SK-N-MC (cell line): ENCODE data around the gene YEATS2.
A peak's percentile ranks its signal among the peaks of the same experiment; 100 is the strongest.
"Not testable (repeated sequence)": the region's sequence is repeated elsewhere in the genome, so short reads cannot be mapped to it uniquely, and the experiment has no call there.

ENCODE experiments used
- DNase-seq: peaks from one replicate; pipeline ENCODE4 v3.0.0-alpha.2; 2011; ENCODE audit warnings: low read depth, low spot score
- H3K27ac ChIP-seq: fragments of 200-600 bp; sonication (generic); 2 replicates; pipeline ENCODE4 v1.5.1; 2016; ENCODE audit warnings: mixed run types
- H3K36me3 ChIP-seq: fragments of 200-600 bp; sonication (generic); 2 replicates; pipeline ENCODE4 v1.6.1; 2017; ENCODE audit warnings: antibody characterized with exemption, low read length, mixed read lengths; ENCODE audit not compliant: insufficient read depth
- H3K4me3 ChIP-seq: fragments of 200-600 bp; sonication (generic); 2 replicates; pipeline ENCODE4 v1.5.1; 2016
- H3K9ac ChIP-seq: fragments of 200-600 bp; sonication (generic); 2 replicates; pipeline ENCODE4 v1.8.0; 2017; ENCODE audit warnings: mixed run types, mixed read lengths; ENCODE audit not compliant: insufficient read length
- H3K9me3 ChIP-seq: fragments of 200-600 bp; sonication (generic); 2 replicates; pipeline ENCODE4 v1.6.1; 2017; ENCODE audit warnings: low read depth, mild to moderate bottlenecking, antibody characterized with exemption, low read length, moderate library complexity, mixed read lengths
- EZH2 ChIP-seq: fragments of 200-600 bp; sonication (generic); IDR thresholded peaks from one replicate; pipeline ENCODE4 v1.6.1; 2017; ENCODE audit warnings: antibody characterized with exemption
- FOXP2 ChIP-seq: optimal IDR thresholded peaks from 2 replicates; pipeline ENCODE3; 2011; ENCODE audit warnings: mild to moderate bottlenecking, moderate library complexity; ENCODE audit not compliant: insufficient read depth; ENCODE audit errors: extremely low read length, control extremely low read depth
- POLR2AphosphoS5 ChIP-seq: IDR thresholded peaks from 2 replicates; pipeline ENCODE4 v1.6.1; 2012; ENCODE audit warnings: mild to moderate bottlenecking, low read depth, low read length, borderline replicate concordance

Gene YEATS2

DNA sequence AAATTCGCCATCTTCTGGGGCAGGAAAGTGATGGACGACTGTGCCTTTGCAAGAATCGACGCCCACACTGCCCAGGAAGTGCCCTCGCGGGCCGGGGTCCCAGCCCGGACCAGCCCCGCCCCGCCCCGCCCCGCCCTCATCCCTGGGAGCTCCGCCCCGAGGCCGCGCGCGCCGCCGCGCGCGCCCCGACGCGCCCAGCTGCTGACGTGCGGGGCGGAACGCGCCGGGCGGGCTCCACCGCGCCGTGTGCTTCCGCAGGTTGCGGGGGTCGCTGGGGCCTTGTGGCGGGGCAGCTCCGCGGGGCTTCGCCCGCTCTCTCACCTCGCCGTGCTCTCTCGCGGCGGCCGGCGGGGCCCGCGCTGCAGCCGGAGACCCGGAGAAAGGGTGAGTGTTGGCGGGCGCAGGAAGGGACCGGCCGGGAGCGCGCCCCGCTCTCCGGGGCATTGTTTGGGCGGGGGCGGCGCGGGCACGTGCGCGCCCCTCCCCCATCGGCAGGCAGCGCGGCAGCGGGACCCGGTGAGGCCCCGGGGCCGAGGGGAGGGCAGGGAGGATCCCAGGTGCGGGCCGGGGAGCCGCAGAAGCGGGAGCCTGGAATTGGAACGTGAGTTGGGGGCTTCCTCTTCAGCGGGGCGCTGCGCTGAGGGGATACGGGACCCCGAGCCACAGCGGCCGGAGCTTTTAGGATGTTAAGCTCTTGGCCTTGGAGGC lies at the start of gene YEATS2:
Gene YEATS2, plus strand, starts transcription at position 188 of the 708 bp plus-strand sequence. CDS start 17,366 bp downstream, outside the sequence.
- Histone ChIP-seq H3K27ac (peak within 1 kb of the TSS; percentile 84), H3K9ac (peak within 1 kb of the TSS; percentile 97), H3K4me3 (peak within 1 kb of the TSS; percentile 98), H3K36me3 (peaks cover 21% of the 10 kb centered on the region), H3K9me3 (no peaks in the 10 kb centered on the region)
- DNase-seq: no peak
- TF ChIP-seq POLR2AphosphoS5 (peak; percentile 81), FOXP2 (no peak)

DNA sequence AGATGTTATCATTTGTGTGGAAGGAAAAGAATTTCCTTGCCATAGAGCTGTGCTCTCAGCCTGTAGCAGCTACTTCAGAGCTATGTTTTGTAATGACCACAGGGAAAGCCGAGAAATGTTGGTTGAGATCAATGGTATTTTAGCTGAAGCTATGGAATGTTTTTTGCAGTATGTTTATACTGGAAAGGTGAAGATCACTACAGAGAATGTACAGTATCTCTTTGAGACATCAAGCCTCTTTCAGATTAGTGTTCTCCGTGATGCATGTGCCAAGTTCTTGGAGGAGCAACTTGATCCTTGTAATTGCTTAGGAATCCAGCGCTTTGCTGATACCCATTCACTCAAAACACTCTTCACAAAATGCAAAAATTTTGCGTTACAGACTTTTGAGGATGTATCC lies 47.0 kb upstream of the YEATS2 start:
- H3K36me3 ChIP-seq: peaks cover 26% of the 10 kb centered on the region
- H3K27ac ChIP-seq: no peak overlapping the region
- TF ChIP-seq FOXP2 (no peak), POLR2AphosphoS5 (no peak), EZH2 (no peak)
- peaks cover 9% of the 10 kb centered on the region; the same call in 1 of the 2 replicates for H3K9me3 ChIP-seq
- H3K4me3 ChIP-seq: no peak overlapping the region
- DNase-seq: no peak
- H3K9ac ChIP-seq: no peak overlapping the region

- Histone ChIP-seq H3K9me3 (peaks cover 9% of the 10 kb centered on the region; the same call in 1 of the 2 replicates), H3K4me3 (no peak overlapping the region), H3K9ac (no peak overlapping the region), H3K27ac (no peak overlapping the region), H3K36me3 (peaks cover 26% of the 10 kb centered on the region)
- TF ChIP-seq POLR2AphosphoS5 (no peak), EZH2 (no peak), FOXP2 (no peak)
- DNase-seq: peak; percentile 30
Observed at GRCh38 chr3:183653209-183654064, 44.2 kb upstream of the YEATS2 start.

DNA sequence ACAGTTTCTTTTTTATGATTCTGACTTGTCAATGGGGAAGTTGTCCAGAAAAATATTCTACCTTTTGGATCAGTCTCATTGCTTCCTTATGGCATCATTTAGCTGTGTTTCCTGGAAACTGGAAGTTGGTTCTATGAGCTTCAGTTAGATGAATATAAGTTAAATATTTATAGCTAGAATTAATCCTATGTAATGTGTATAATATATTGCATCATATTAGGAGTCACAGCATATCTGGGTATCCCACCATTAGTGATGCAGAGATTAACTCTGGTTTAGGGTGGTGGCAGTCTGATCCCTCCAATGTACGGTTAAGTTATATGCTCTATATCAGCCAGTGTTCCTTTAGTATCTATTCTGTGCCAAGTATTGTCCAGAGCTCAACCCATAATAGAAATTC lies 42.9 kb upstream of the YEATS2 start:
- no peak for DNase-seq

GRCh38 chr3:183662099-183662498 lies 35.5 kb upstream of the YEATS2 start:
- peak overlapping the region; percentile 5 for H3K9ac ChIP-seq
- H3K4me3 ChIP-seq: no peak overlapping the region
- DNase-seq: no peak
- H3K36me3 ChIP-seq: peaks cover 6% of the 10 kb centered on the region; the same call in 1 of the 2 replicates
- no peaks in the 10 kb centered on the region for H3K9me3 ChIP-seq
- no peak for TF ChIP-seq POLR2AphosphoS5
- peak overlapping the region; percentile 10; the same call in 1 of the 2 replicates for H3K27ac ChIP-seq

More for the DNA sequence above, 42.9 kb upstream of the YEATS2 start:
- Histone ChIP-seq H3K9ac (no peak overlapping the region), H3K36me3 (peaks cover 26% of the 10 kb centered on the region), H3K4me3 (no peak overlapping the region), H3K27ac (no peak overlapping the region), H3K9me3 (peaks cover 9% of the 10 kb centered on the region; the same call in 1 of the 2 replicates)
- TF ChIP-seq FOXP2 (no peak), EZH2 (no peak), POLR2AphosphoS5 (no peak)

GRCh38 chr3:183664913-183665381 lies 32.6 kb upstream of the YEATS2 start:
- Histone ChIP-seq H3K36me3 (peaks cover 9% of the 10 kb centered on the region; the same call in 1 of the 2 replicates), H3K27ac (peak overlapping the region; percentile 52), H3K9ac (no peak overlapping the region), H3K9me3 (no peaks in the 10 kb centered on the region), H3K4me3 (no peak overlapping the region)
- DNase-seq: no peak
- TF ChIP-seq POLR2AphosphoS5 (no peak), FOXP2 (no peak), EZH2 (no peak)

- H3K9ac ChIP-seq: no peak overlapping the region
- H3K4me3 ChIP-seq: no peak overlapping the region
- no peaks in the 10 kb centered on the region for H3K9me3 ChIP-seq
- no peak for DNase-seq
- H3K36me3 ChIP-seq: no peaks in the 10 kb centered on the region
- TF ChIP-seq FOXP2 (no peak), POLR2AphosphoS5 (no peak), EZH2 (no peak)
- H3K27ac ChIP-seq: no peak overlapping the region
Observed at GRCh38 chr3:183680061-183680460, 17.5 kb upstream of the YEATS2 start.

DNA sequence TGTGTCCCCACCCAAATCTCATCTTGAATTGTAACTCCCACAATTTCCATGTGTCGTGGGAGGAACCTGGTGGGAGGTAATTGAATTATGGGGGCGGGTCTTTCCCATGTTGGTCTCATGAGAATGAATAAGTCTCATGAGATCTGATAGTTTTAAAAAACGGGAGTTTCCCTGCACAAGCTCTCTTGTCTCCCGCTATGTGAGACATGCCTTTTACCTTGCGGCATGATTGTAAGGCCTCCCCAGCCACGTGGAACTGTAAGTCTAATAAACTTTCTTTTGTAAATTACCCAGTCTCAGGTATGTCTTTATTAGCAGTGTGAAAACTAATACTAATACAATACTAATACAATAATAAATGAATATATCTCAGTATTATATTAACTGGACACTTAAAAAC lies 9.9 kb upstream of the YEATS2 start:
- Histone ChIP-seq H3K9me3 (no peaks in the 10 kb centered on the region; the same call in 1 of the 2 replicates), H3K9ac (no peak overlapping the region), H3K36me3 (no peaks in the 10 kb centered on the region), H3K27ac (no peak overlapping the region), H3K4me3 (no peak overlapping the region)
- no peak for TF ChIP-seq FOXP2
- no peak for TF ChIP-seq EZH2
- TF ChIP-seq POLR2AphosphoS5: no peak
- DNase-seq: no peak

DNA sequence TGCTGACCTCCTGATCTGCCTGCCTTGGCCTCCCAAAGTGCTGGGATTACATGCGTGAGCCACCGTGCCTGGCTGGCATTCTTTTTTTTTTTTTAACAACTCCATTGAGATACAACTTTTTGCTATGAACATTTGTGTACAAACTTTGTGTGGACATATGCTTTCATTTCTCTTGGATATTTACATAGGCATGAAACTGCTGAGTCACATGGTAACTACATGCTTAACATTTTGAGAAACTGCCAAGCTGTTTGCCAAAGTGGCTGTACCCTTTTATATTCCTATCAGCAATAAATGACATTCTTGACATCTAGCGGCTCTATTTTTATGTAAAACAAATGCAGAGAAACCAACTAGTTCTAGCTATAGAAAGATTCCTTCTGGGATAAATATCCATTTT lies 8.7 kb upstream of the YEATS2 start:
- Histone ChIP-seq H3K36me3 (no peaks in the 10 kb centered on the region), H3K9ac (no peak overlapping the region), H3K4me3 (no peak overlapping the region), H3K9me3 (no peaks in the 10 kb centered on the region; the same call in 1 of the 2 replicates), H3K27ac (peak overlapping the region; percentile 54; the same call in 1 of the 2 replicates)
- no peak for DNase-seq
- TF ChIP-seq EZH2 (no peak), POLR2AphosphoS5 (no peak), FOXP2 (no peak)

DNA sequence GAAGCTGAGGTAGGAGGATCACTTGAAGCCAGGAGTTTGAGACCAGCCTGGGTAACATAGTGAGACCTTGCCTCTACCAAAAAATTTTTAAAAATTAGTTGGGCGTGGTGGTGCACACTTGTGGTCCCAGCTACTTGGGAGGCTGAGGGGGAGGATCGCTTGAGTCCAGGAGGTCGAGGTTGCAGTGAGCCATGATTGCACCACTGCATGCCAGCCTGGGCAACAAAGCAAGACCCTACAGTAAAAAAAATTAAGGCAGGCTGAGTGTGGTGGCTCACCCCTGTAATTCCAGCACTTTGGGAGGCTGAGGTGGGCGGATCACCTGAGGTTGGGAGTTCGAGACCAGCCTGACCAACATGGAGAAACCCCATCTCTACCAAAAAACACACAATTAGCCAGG lies 8.0 kb upstream of the YEATS2 start:
- not testable (repeated sequence) for DNase-seq, H3K4me3 ChIP-seq, H3K9ac ChIP-seq, H3K36me3 ChIP-seq, H3K27ac ChIP-seq, H3K9me3 ChIP-seq
